NK-92 (cell line): ENCODE data around the gene CYB561.
"Not testable (repeated sequence)": the region's sequence is repeated elsewhere in the genome, so short reads cannot be mapped to it uniquely, and the experiment has no call there.

ENCODE experiments used
- DNase-seq: peaks from one replicate; lab custom pipeline; 2025; ENCODE audit not compliant: unreplicated experiment; lab: John Stamatoyannopoulos, UW

Gene CYB561

GRCh38 chr17:63479495-63480184 is 33.5 kb upstream of the CYB561 start:
- no peak for DNase-seq

- no peak for DNase-seq
Observed at GRCh38 chr17:63478814-63479494, 32.8 kb upstream of the CYB561 start.

GRCh38 chr17:63477480-63478440 is 31.7 kb upstream of the CYB561 start:
- no peak for DNase-seq

- no peak for DNase-seq
Observed at GRCh38 chr17:63476854-63477479, 30.9 kb upstream of the CYB561 start, which contains the start of gene ACE. TSS of gene ACE (plus strand) at chr17:63477061. CDS start at chr17:63477095, 34 bp downstream.

GRCh38 chr17:63476459-63476853 is 30.4 kb upstream of the CYB561 start:
- DNase-seq = no peak

GRCh38 chr17:63475491-63476412 is 29.6 kb upstream of the CYB561 start:
- no peak for DNase-seq

- no peak for DNase-seq
Observed at GRCh38 chr17:63474586-63475460, 28.7 kb upstream of the CYB561 start.

GRCh38 chr17:63474174-63474573 is 28.1 kb upstream of the CYB561 start:
- DNase-seq = no peak

- not testable (repeated sequence) for DNase-seq
Observed at GRCh38 chr17:63468099-63468498, 22.0 kb upstream of the CYB561 start.

GRCh38 chr17:63464691-63465236 is 18.7 kb upstream of the CYB561 start:
- DNase-seq = no peak

- no peak for DNase-seq
Observed at GRCh38 chr17:63463771-63464170, 17.7 kb upstream of the CYB561 start.

- DNase-seq = no peak
Observed at GRCh38 chr17:63460018-63460417, 13.9 kb upstream of the CYB561 start.

- DNase-seq = no peak
Observed at GRCh38 chr17:63458478-63458877, 12.4 kb upstream of the CYB561 start.

GRCh38 chr17:63455417-63455816 is 9.3 kb upstream of the CYB561 start:
- DNase-seq = no peak

- no peak for DNase-seq
Observed at GRCh38 chr17:63454915-63455314, 8.8 kb upstream of the CYB561 start.

- not testable (repeated sequence) for DNase-seq
Observed at GRCh38 chr17:63454357-63454756, 8.3 kb upstream of the CYB561 start.

- no peak for DNase-seq
Observed at GRCh38 chr17:63452962-63453551, 7.0 kb upstream of the CYB561 start.
